ENCODE measurements around the gene DAAM1. TPM values are rescaled to one million over a fixed set of nuclear protein-coding genes. Genes with fewer than 3 reads are reported as not detected.

The DAAM1 gene
- 22.0 and 25.1 TPM in 2 replicates for total RNA-seq

DNA sequence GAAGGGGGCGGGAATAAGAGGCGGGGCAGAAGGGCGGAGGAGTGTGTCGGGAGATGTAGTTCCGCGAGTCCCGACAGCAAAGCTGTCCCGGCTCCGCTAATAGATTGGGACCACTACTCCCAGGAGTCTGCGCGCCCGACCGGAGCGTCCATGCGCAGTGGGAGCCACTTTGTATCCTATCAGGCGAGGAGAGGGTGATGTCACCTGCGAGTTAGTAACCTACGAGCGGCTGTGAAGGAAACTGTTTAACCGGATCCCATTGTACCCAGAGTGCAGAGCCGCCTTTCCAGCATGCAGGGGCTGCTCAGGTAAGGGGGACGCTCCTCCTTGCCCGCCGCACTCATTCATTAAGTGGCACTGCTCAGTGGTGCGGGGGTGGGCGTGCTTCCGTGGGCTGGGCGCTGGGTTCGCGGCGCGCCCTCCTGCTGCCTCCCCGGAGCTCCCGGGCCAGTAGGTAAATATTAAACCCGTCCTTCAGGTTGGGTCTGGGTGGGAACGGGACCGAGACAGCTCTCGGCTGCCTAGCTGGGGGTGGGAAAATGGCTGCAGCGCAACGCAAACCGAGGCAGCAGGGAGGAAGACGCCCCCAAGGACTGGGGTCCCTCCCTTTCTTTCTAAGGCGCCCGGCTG, at the start of gene DAAM1:
TSS of gene DAAM1 (plus strand) at position 207 of the 630 bp plus-strand sequence. CDS start 74,811 bp downstream, outside the sequence.
- DNase-seq (ENCODE audit: low read depth): peak; percentile 98
- peak within 1 kb of the TSS; percentile 88 for H3K4me3 ChIP-seq (ENCODE audit: low read depth, low read length)
- TF ChIP-seq, protein P1, sequence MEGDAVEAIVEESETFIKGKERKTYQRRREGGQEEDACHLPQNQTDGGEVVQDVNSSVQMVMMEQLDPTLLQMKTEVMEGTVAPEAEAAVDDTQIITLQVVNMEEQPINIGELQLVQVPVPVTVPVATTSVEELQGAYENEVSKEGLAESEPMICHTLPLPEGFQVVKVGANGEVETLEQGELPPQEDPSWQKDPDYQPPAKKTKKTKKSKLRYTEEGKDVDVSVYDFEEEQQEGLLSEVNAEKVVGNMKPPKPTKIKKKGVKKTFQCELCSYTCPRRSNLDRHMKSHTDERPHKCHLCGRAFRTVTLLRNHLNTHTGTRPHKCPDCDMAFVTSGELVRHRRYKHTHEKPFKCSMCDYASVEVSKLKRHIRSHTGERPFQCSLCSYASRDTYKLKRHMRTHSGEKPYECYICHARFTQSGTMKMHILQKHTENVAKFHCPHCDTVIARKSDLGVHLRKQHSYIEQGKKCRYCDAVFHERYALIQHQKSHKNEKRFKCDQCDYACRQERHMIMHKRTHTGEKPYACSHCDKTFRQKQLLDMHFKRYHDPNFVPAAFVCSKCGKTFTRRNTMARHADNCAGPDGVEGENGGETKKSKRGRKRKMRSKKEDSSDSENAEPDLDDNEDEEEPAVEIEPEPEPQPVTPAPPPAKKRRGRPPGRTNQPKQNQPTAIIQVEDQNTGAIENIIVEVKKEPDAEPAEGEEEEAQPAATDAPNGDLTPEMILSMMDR (IDR thresholded peaks at IDR 0.05; ENCODE audit: insufficient read depth, low read depth, low read length): no peak

DNA sequence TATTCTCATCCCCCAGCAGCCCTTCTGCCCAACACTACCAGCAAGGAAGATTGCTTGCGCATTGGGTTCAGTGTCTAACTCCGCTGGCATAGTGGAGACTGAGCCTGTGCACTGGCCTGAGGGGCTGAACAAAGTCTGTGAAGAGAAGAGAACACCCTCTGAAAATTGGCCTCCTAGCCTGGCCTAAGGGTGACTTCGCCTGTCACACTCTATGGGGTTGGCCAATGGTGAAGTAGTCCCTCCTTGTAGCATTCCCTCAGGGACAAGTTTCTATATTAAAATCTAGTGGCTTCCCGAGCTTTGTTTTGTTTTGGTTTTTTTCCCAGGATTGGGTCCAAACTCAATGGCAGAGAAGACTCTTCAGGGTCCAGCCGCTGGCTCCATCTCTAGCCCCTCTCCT, 49.1 kb upstream of the DAAM1 start:
- TF ChIP-seq, protein P1 (IDR thresholded peaks at IDR 0.05; ENCODE audit: insufficient read depth, low read depth, low read length): no peak
- H3K4me3 ChIP-seq (ENCODE audit: low read depth, low read length): no peak overlapping the region
- DNase-seq (ENCODE audit: low read depth): no peak

DNA sequence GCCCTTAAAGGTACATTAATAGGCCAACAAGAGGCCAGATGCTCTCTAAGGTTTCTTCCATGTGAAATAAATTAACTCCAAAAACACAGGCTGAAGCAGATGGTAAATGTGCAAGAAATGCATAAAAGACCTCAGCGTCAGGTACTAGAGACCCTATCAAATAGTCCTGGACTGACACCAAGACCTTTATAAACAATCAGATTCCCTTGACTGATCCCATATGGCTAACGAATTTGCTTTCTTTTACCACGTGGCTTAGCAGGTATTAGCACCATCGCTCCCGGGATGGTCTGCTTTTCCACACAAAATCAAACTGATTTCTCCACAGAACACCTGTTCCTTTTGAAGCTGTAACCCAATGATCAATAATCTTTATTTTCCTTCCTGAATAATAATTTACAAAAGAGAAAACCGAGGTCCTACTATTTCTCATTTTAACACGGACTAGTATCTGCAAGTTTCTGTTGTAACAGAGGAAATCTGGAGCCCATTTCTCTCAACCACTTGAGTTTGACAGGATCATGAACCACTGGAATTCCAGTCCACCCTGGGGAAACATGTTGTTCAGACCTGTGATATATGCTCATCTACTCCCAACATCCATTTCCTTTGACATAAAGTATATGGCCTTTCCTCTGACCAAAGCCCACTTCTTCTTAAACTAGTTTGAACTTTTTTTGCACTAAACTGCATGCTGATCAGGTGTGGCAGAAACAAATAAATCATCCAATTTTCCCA, 48.2 kb upstream of the DAAM1 start:
- H3K4me3 ChIP-seq (ENCODE audit: low read depth, low read length): no peak overlapping the region
- TF ChIP-seq, protein P1 (IDR thresholded peaks at IDR 0.05; ENCODE audit: insufficient read depth, low read depth, low read length): no peak
- DNase-seq (ENCODE audit: low read depth): no peak

DNA sequence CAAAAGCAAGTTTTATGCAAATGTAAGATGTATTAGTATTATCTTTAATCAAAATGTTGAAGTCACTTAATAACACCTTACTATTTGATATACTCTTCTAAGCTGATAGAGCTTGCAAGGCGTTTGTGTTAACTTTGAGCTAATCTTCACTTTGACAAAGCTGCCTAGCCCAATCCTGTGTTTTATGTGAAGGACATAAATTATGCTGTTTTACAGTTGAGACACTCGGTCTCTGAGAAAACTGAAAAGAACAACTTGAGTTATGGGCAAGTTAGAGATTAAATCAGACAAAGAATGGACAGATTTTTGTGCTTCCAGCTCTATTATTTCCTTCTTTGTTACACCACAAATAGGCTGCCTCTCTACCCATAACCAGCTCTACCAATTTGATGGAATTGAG, 42.0 kb upstream of the DAAM1 start:
- H3K4me3 ChIP-seq (ENCODE audit: low read depth, low read length): no peak overlapping the region
- DNase-seq (ENCODE audit: low read depth): no peak
- TF ChIP-seq, protein P1 (IDR thresholded peaks at IDR 0.05; ENCODE audit: insufficient read depth, low read depth, low read length): no peak

DNA sequence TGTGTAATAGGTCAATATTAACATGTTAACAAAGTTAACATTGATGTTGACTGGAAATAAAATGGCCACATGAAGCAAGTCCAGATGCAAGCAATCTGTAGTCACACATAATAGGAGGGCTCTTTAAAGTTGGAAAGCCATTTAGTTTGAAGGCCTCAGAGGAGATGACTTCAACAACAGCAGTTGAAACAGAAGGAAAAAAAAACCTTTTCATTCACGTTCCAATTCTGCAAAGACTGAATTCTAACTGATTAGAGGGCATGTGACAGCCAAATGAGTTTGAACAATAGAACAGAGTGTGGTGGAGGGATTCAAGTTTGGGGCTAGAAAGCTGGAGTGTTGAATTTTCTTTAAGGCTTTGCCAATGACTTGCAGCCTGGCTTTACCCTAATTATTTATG, 41.5 kb upstream of the DAAM1 start:
- TF ChIP-seq, protein P1 (IDR thresholded peaks at IDR 0.05; ENCODE audit: insufficient read depth, low read depth, low read length): no peak
- H3K4me3 ChIP-seq (ENCODE audit: low read depth, low read length): no peak overlapping the region
- DNase-seq (ENCODE audit: low read depth): no peak

DNA sequence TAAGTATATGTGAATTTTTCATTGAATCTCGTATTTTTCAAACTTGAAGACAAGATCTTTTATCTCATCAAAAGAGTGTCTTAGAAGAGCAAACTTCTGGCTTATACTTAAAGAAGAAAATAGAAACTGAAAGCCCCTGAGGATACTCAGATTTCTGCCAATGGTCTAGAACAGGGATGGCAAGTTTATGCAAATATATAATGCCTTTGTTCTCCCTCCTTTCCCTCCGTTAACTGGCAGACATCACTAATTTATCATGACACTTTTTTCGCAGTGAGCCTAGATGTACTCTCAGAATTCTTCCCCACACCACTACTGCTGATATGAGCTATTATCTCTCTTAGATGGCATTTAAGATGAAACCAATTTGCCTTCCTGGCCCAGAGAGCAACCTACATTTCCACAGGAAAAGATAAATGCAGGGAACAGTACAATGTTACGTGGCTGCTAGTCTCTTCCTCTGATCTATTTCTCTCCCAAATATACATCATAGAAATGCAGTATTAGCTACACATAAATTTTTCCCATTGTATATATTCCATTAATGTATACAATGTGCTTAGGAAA, 40.0 kb upstream of the DAAM1 start:
- H3K4me3 ChIP-seq (ENCODE audit: low read depth, low read length): no peak overlapping the region
- DNase-seq (ENCODE audit: low read depth): no peak
- TF ChIP-seq, protein P1 (IDR thresholded peaks at IDR 0.05; ENCODE audit: insufficient read depth, low read depth, low read length): no peak
